Spleen (tissue), 11 donors: Measurements from ENCODE around the gene TPRG1. TPM values are rescaled to one million over a fixed set of nuclear protein-coding genes. Genes with fewer than 3 reads are reported as not detected.

Experiments
- DNase-seq: peaks from one replicate; pipeline ENCODE4 v3.0.0-alpha.2; 2020
- H3K27ac ChIP-seq, 8 donors: fragments of 200-600 bp; sonication (generic) in 7 of 8; 1 replicate in 4 of 8; 2 replicates in 4 of 8; pipeline versions ENCODE4 v1.5.0 to v1.8.0; 2016 to 2021; ENCODE audit warnings: inconsistent platforms in 4 of 8, mild to moderate bottlenecking in 4 of 8, moderate library complexity in 1 of 8
- H3K27me3 ChIP-seq, 7 donors: fragments of 200-600 bp; sonication (generic) in 6 of 7; replicated peaks in 1 of 7; 1 replicate in 4 of 7; 2 replicates in 3 of 7; pipeline versions ENCODE4 v1.5.0 to v1.8.0; 2016 to 2021; ENCODE audit warnings: inconsistent platforms in 3 of 7, mild to moderate bottlenecking in 1 of 7
- H3K36me3 ChIP-seq, 6 donors: fragments of 200-600 bp; sonication (generic) in 5 of 6; 1 replicate in 4 of 6; 2 replicates in 2 of 6; pipeline versions ENCODE4 v1.5.0 to v1.8.0; 2016 to 2021; ENCODE audit warnings: inconsistent platforms in 2 of 6
- H3K4me1 ChIP-seq, 6 donors: fragments of 200-600 bp; sonication (generic) in 5 of 6; 1 replicate in 3 of 6; 2 replicates in 3 of 6; pipeline versions ENCODE4 v1.5.0 to v1.8.0; 2016 to 2021; ENCODE audit warnings: inconsistent platforms in 3 of 6
- H3K4me3 ChIP-seq, 8 donors: fragments of 200-600 bp; sonication (generic) in 7 of 8; 1 replicate in 4 of 8; 2 replicates in 4 of 8; pipeline versions ENCODE4 v1.5.0 to v1.8.0; 2016 to 2021; ENCODE audit warnings: inconsistent platforms in 4 of 8, mild to moderate bottlenecking in 4 of 8, moderate library complexity in 2 of 8
- H3K9me3 ChIP-seq, 8 donors: fragments of 200-600 bp; sonication (generic) in 7 of 8; 1 replicate in 4 of 8; 2 replicates in 4 of 8; pipeline versions ENCODE4 v1.5.0 to v1.8.0; 2016 to 2021; ENCODE audit warnings: inconsistent platforms in 4 of 8
- CTCF ChIP-seq, 11 experiments: fragments of 200-600 bp in 7 of 11; fragments of 450-650 bp in 4 of 11; sonication (generic) in 4 of 11; IDR thresholded peaks in 8 of 11; conservative IDR thresholded peaks in 3 of 11; 1 replicate in 7 of 11; 2 replicates in 4 of 11; pipeline versions ENCODE4 v1.4.0 to v1.8.0; 2016 to 2021; ENCODE audit warnings: antibody characterized with exemption in 11 of 11, inconsistent platforms in 4 of 11, mild to moderate bottlenecking in 1 of 11
- POLR2A ChIP-seq, 3 donors: fragments of 450-650 bp; IDR thresholded peaks; one replicate each; pipeline ENCODE4 v1.5.1; 2017; ENCODE audit warnings: antibody characterized with exemption in 3 of 3, mild to moderate bottlenecking in 1 of 3
- POLR2AphosphoS5 ChIP-seq, 3 donors: sonication (generic); formaldehyde crosslinking; IDR thresholded peaks; one replicate each; pipeline ENCODE4 v1.5.1; 2017; ENCODE audit warnings: antibody characterized with exemption in 3 of 3
- WGBS, 5 donors: extraction: QIAGEN DNeasy Blood & Tissue Kit in 3 of 5; methylation state at CpG; one replicate each; pipeline versions ENCODE4 v1.1.5 to v1.1.7; 2013 to 2018; 5-methylcytosine and 5-hydroxymethylcytosine counted together
- intact Hi-C: fragments of 100-400 bp; cut with DNase I; formaldehyde crosslinking; loops from one replicate; pipeline ENCODE4 v1.15.0; 2023; ENCODE audit warnings: low total_unique reads
- polyA plus RNA-seq, 3 donors: library from polyadenylated mRNA; stranded (reverse); fragments of 200-250 nt; gene quantifications; one replicate each; pipeline ENCODE4 v1.2.1, GENCODE V29; 2013
- total RNA-seq, 7 donors: library from RNA; depleted of rRNA in 3 of 7; stranded (reverse); fragments of >200 nt in 3 of 7; fragmentation: NEBNext Ultra II Directional in 4 of 7; extraction: Animal tissue kit (Norgen Biotek cat#: 25700) in 4 of 7; gene quantifications; one replicate each; pipeline versions ENCODE4 v1.1.0 to v1.2.1, GENCODE V29; 2016 to 2021
- donor health status: healthy with polysubstance abuse.
- donor health status: DM: no; HTN: no; CAD: no; lungs with moderate emphysema.
- donor health status: DM: no; HTN: no; CAD: no.
- donor health status: Bipolar disorder and iron deficiency.
- donor health status: healthy.
- donor health status: DM: no; HTN: no; CAD: no.
- donor health status: DM: yes; HTN: yes; CAD: no.

TPRG1 gene
- total and polyA plus RNA-seq, 10 donors, result 0.29 to 11.7 (median 4.6) TPM

DNA sequence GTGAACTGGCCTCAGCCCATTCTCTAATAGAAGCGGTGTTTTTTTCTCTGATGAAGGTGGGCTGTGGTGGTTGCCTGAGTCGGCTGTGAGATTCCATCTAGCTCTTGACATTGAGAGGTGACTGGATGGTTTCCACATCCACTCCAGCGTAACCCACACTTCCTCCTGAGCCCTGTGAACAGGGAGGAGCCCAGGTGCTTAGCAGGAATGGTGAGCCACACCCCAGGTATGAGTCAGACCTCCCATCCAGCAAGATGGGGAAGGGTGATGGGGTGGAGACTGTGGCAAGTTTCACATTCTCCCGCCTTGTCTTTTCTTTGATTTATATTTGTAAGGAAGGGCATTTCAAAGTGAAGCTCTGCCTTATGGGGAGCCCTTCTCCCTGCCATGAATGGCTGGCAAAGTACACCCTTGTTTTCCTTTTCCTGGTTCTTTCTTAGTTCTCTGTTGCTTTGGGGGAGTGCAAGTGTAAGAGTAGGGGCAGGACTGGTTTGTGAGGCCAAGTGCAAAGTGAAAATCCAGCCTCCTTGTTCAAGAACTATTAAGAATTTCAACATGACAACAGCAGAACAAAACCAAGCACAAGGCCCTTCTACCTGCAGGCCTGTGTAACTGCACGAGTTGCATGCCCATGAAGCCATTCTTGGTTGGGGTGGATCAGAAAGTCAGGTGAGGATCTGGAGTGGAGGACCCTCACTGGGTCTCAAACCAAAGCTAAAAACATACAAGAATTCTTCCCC lies 4.6 kb upstream of the TPRG1 start:
- Histone ChIP-seq H3K4me3 (no peak overlapping the region), H3K36me3 (no peaks in the 10 kb centered on the region), H3K4me1 (no peaks in the 10 kb centered on the region), H3K27ac (no peak overlapping the region), H3K27me3 (no peaks in the 10 kb centered on the region), H3K9me3 (no peaks in the 10 kb centered on the region)
- WGBS, 5 donors, result 77 to 85% (median 78%) methylated on average over 4 to 5 of the region's 5 CpGs
- intact Hi-C loops, result no loop called here
- no peak for DNase-seq
- TF ChIP-seq POLR2AphosphoS5 (IDR thresholded peaks at IDR 0.05) (no peak), CTCF (IDR thresholded peaks at IDR 0.05 in 8 of 11, conservative IDR thresholded peaks at IDR 0.05 in 3 of 11) (no peak), POLR2A (IDR thresholded peaks at IDR 0.05) (no peak)

- 84 to 100% (median 100%) methylated on average over 1 of the region's 1 CpG for WGBS, 5 donors
- no peak overlapping the region for H3K27ac ChIP-seq
- no peaks in the 10 kb centered on the region for H3K36me3 ChIP-seq
- H3K4me3 ChIP-seq, result no peak overlapping the region
- intact Hi-C loops, result no loop called here
- H3K4me1 ChIP-seq, result no peaks in the 10 kb centered on the region
- DNase-seq, result no peak
- no peaks in the 10 kb centered on the region for H3K27me3 ChIP-seq
- H3K9me3 ChIP-seq, result no peaks in the 10 kb centered on the region
- TF ChIP-seq POLR2AphosphoS5 (IDR thresholded peaks at IDR 0.05), result no peak
- TF ChIP-seq CTCF (IDR thresholded peaks at IDR 0.05 in 8 of 11, conservative IDR thresholded peaks at IDR 0.05 in 3 of 11), result no peak
- TF ChIP-seq POLR2A (IDR thresholded peaks at IDR 0.05), result no peak
Observed at GRCh38 chr3:189168711-189169110, 3.1 kb upstream of the TPRG1 start.

DNA sequence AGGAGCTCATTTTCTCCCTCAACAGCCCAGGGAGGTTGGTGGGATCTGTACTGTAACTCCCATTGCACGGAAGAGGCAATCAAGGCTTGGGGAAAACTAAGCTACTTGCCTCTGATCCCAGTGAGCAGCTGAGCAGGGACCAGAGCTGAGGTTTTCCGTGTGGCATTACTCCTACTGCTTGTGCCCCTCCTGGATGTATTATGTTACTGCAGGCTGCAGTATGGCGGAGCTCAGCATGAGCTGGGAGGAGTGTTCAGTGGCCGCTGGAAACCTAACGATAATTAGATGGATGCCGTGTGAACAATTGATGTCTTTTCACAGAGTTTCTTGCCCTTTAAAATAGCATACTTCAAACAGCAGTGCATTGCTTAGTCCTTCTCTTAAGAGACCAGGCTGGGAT lies 2.0 kb upstream of the TPRG1 start:
- WGBS, 5 donors, result 88 to 92% (median 91%) methylated on average over 6 of the region's 6 CpGs
- Histone ChIP-seq H3K27me3 (no peaks in the 10 kb centered on the region), H3K4me1 (no peaks in the 10 kb centered on the region), H3K36me3 (no peaks in the 10 kb centered on the region), H3K4me3 (no peak overlapping the region), H3K9me3 (no peaks in the 10 kb centered on the region), H3K27ac (no peak overlapping the region)
- DNase-seq, result no peak
- no peak for TF ChIP-seq POLR2AphosphoS5 (IDR thresholded peaks at IDR 0.05)
- no peak for TF ChIP-seq CTCF (IDR thresholded peaks at IDR 0.05 in 8 of 11, conservative IDR thresholded peaks at IDR 0.05 in 3 of 11)
- TF ChIP-seq POLR2A (IDR thresholded peaks at IDR 0.05), result no peak
- intact Hi-C loops, result no loop called here

GRCh38 chr3:189170559-189170958 lies 1.2 kb upstream of the TPRG1 start:
- Histone ChIP-seq H3K4me1 (no peaks in the 10 kb centered on the region), H3K4me3 (no peak overlapping the region), H3K27me3 (no peaks in the 10 kb centered on the region), H3K36me3 (no peaks in the 10 kb centered on the region), H3K9me3 (no peaks in the 10 kb centered on the region), H3K27ac (no peak overlapping the region)
- 56 to 76% (median 68%) methylated on average over 7 of the region's 7 CpGs for WGBS, 5 donors
- DNase-seq, result no peak
- TF ChIP-seq CTCF (IDR thresholded peaks at IDR 0.05 in 8 of 11, conservative IDR thresholded peaks at IDR 0.05 in 3 of 11) (no peak), POLR2AphosphoS5 (IDR thresholded peaks at IDR 0.05) (no peak), POLR2A (IDR thresholded peaks at IDR 0.05) (no peak)
- intact Hi-C loops, result no loop called here
